Esophagus squamous epithelium (tissue), 5 donors: ENCODE measurements around the gene NHERF2. TPM values are rescaled to one million over a fixed set of nuclear protein-coding genes. Genes with fewer than 3 reads are reported as not detected.

Experiments
- DNase-seq: peaks from one replicate; lab custom pipeline; 2025; lab: John Stamatoyannopoulos, UW
- H3K27ac ChIP-seq, 4 donors: fragments of 200-600 bp; sonication (generic); one replicate each; pipeline ENCODE4 v1.5.1; 2016 to 2019; ENCODE audit warnings: mild to moderate bottlenecking in 1 of 4
- H3K27me3 ChIP-seq, 4 donors: fragments of 200-600 bp; sonication (generic); 1 replicate in 3 of 4; 2 replicates in 1 of 4; pipeline versions ENCODE4 v1.5.1 to v1.6.0; 2017 to 2021; ENCODE audit warnings: antibody characterized with exemption in 1 of 4
- H3K36me3 ChIP-seq, 3 donors: fragments of 200-600 bp; sonication (generic); one replicate each; pipeline ENCODE4 v1.5.1; 2016 to 2019
- H3K4me1 ChIP-seq, 3 donors: fragments of 200-600 bp; sonication (generic); one replicate each; pipeline ENCODE4 v1.5.1; 2017 to 2019
- H3K4me3 ChIP-seq, 4 donors: fragments of 200-600 bp; sonication (generic); 1 replicate in 3 of 4; 2 replicates in 1 of 4; pipeline ENCODE4 v1.5.1; 2016 to 2019; ENCODE audit warnings: mild to moderate bottlenecking in 2 of 4, moderate library complexity in 1 of 4
- H3K9me3 ChIP-seq, 3 donors: fragments of 200-600 bp; sonication (generic); one replicate each; pipeline ENCODE4 v1.5.1; 2016 to 2019
- POLR2A ChIP-seq, 4 donors: fragments of 450-650 bp; IDR thresholded peaks; one replicate each; pipeline ENCODE4 v1.6.1; 2017; ENCODE audit warnings: antibody characterized with exemption in 4 of 4, mild to moderate bottlenecking in 4 of 4, moderate library complexity in 3 of 4
- WGBS, 2 donors: methylation state at CpG; one replicate each; pipeline ENCODE4 v1.1.5; 2018; 5-methylcytosine and 5-hydroxymethylcytosine counted together
- intact Hi-C: fragments of 100-400 bp; cut with DNase I; formaldehyde crosslinking; loops from one replicate; pipeline ENCODE4 v1.15.0; 2022
- total RNA-seq, 4 donors: library from RNA; depleted of rRNA; stranded (reverse); fragments of >200 nt; gene quantifications; one replicate each; pipeline ENCODE4 v1.1.0, GENCODE V29; 2016
- TF ChIP-seq, protein P1 (sequence below), 6 experiments: fragments of 450-650 bp in 4 of 6; fragments of 200-600 bp in 2 of 6; sonication (generic) in 2 of 6; IDR thresholded peaks; one replicate each; pipeline ENCODE4 v1.5.1; 2016 to 2019; ENCODE audit warnings: antibody characterized with exemption in 6 of 6, mild to moderate bottlenecking in 4 of 6, moderate library complexity in 4 of 6
- donor health status: DM: yes; HTN: yes; CAD: no.

The NHERF2 gene
- total RNA-seq, 4 donors from 2014 or later: 11.6 to 31.7 (median 16.5) TPM

DNA sequence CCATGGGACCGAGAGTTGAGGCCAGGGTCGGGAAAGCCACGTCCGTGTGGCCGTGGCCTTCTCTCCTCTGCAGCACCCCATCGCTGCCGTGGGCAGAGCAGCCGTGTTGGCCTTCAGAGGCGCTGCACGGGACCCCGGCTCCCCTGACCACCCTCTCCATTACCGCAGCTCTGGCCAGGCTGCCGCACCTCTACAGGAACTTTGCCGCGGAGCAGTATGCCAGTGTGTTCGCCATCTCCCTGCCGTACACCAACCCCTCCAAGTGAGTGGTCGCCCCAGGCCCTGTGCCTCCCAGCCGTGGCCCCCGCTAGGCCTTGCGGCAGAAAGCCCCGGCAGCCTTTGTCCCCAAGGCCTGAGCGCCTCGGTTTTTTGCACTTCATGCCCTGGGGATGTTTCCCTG lies 48.9 kb downstream of the NHERF2 start:
- intact Hi-C loops: no loop called here
- Histone ChIP-seq H3K4me1 (no peaks in the 10 kb centered on the region), H3K27me3 (no peaks in the 10 kb centered on the region), H3K36me3 (peaks cover 33 to 100% (median 45%) of the 10 kb centered on the region in 3 donors), H3K4me3 (no peak overlapping the region), H3K9me3 (no peaks in the 10 kb centered on the region), H3K27ac (no peak overlapping the region)
- 91 to 97% methylated on average over 12 to 20 of the region's 24 CpGs for WGBS, 2 donors
- TF ChIP-seq POLR2A (IDR thresholded peaks at IDR 0.05): no peak
- TF ChIP-seq, protein P1, sequence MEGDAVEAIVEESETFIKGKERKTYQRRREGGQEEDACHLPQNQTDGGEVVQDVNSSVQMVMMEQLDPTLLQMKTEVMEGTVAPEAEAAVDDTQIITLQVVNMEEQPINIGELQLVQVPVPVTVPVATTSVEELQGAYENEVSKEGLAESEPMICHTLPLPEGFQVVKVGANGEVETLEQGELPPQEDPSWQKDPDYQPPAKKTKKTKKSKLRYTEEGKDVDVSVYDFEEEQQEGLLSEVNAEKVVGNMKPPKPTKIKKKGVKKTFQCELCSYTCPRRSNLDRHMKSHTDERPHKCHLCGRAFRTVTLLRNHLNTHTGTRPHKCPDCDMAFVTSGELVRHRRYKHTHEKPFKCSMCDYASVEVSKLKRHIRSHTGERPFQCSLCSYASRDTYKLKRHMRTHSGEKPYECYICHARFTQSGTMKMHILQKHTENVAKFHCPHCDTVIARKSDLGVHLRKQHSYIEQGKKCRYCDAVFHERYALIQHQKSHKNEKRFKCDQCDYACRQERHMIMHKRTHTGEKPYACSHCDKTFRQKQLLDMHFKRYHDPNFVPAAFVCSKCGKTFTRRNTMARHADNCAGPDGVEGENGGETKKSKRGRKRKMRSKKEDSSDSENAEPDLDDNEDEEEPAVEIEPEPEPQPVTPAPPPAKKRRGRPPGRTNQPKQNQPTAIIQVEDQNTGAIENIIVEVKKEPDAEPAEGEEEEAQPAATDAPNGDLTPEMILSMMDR (IDR thresholded peaks at IDR 0.05): no peak
- no peak for DNase-seq

DNA sequence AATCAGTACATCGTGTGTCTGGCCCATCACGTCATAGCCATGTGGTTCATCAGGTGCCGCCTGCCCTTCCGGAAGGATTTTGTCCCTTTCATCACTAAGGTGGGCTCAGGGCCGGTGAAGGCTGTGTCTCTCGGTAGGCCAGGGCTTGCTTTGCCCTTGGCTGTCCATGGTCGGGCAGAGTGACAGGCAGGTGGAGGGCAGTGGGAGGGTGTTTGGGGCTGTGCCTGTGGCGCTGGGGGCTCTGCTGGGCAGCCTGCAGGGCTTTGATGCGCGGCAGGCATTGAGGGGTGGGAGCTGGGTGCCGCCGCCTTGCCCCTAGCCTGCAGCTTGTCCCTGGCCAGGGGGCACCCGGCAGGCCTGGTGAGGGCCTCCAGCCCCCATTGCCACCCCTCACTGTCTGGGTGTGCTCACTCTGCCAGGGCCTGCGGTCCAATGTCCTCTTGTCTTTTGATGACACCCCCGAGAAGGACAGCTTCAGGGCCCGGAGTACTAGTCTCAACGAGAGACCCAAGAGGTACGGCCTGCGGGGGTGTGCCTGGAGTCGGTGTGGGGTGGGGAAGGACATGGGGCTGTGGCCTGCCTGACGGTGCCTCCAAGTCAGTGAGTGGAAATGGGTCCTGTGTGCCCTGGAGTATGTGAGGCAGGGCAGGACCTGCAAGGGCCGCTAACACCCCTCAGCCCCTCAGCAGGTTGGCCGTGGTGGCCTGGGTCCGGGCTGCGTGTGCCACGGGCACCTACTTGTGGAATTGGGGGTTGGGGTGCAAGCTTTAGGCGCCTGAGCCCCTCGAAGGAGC lies 49.6 kb downstream of the NHERF2 start:
- Histone ChIP-seq H3K4me1 (peaks cover 0 to 2% (median 0%) of the 10 kb centered on the region in 3 donors), H3K9me3 (no peaks in the 10 kb centered on the region), H3K27ac (no peak overlapping the region), H3K36me3 (peaks cover 37 to 100% (median 45%) of the 10 kb centered on the region in 3 donors), H3K4me3 (no peak overlapping the region), H3K27me3 (no peaks in the 10 kb centered on the region)
- intact Hi-C loops: no loop called here
- no peak for DNase-seq
- 86 to 100% methylated on average over 1 to 12 of the region's 28 CpGs for WGBS, 2 donors
- TF ChIP-seq, protein P1 (IDR thresholded peaks at IDR 0.05): no peak
- no peak for TF ChIP-seq POLR2A (IDR thresholded peaks at IDR 0.05)

DNA sequence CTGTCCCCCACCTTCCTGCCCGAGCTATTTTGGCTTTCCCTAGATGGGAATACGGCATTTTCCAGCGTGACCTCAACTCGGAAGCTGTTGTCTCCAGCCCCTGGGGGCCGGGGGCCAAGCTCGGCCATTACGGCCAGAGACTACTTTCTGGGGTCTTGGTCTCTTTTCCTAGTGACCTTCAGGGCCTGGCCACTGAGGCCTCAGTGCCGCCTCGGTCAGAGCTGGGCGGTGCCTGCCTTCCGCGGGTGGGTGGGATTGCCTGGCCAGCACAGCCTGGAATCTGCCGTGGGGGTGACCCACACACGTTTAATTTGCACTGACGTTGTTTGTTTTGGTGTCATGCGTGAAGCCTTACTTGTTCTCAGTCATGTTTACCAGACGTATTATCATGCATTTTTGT lies 50.3 kb downstream of the NHERF2 start:
- TF ChIP-seq POLR2A (IDR thresholded peaks at IDR 0.05): no peak
- TF ChIP-seq, protein P1 (IDR thresholded peaks at IDR 0.05): no peak
- H3K27ac ChIP-seq: no peak overlapping the region
- peaks cover 37 to 100% (median 45%) of the 10 kb centered on the region in 3 donors for H3K36me3 ChIP-seq
- H3K27me3 ChIP-seq: no peaks in the 10 kb centered on the region
- H3K9me3 ChIP-seq: no peaks in the 10 kb centered on the region
- intact Hi-C loops: no loop called here
- WGBS, 2 donors: 90 to 92% methylated on average over 12 to 17 of the region's 17 CpGs
- H3K4me3 ChIP-seq: no peak overlapping the region
- no peak for DNase-seq
- peaks cover 4 to 10% (median 6%) of the 10 kb centered on the region in 3 donors for H3K4me1 ChIP-seq

DNA sequence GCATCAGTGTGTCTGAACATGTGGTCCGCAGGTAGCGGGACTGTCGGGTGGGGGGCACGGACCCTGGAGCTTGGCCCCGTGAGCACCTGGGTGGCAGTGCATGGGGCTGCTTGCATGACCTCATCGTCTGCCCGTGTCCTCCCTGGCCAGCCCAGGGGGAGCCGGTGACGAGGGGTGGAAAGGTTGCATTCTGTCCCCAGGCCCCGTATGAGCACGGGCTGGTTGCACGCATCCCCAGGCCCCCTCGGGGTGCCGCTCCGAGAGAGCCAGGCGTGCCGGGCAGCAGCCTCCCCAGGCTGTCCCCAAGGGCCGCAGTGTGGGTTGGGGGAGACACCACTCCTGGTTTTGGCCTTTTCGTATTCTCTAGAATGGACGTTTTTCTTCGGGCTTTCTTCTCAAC lies 51.0 kb downstream of the NHERF2 start:
- TF ChIP-seq, protein P1 (IDR thresholded peaks at IDR 0.05): no peak
- TF ChIP-seq POLR2A (IDR thresholded peaks at IDR 0.05): no peak
- Histone ChIP-seq H3K9me3 (no peaks in the 10 kb centered on the region), H3K36me3 (peaks cover 39 to 100% (median 42%) of the 10 kb centered on the region in 3 donors), H3K4me3 (no peak overlapping the region), H3K4me1 (peaks cover 11 to 16% (median 12%) of the 10 kb centered on the region in 3 donors), H3K27ac (no peak overlapping the region), H3K27me3 (no peaks in the 10 kb centered on the region)
- WGBS, 2 donors: 90 to 94% methylated on average over 3 to 17 of the region's 21 CpGs
- no peak for DNase-seq
- intact Hi-C loops: no loop called here

DNA sequence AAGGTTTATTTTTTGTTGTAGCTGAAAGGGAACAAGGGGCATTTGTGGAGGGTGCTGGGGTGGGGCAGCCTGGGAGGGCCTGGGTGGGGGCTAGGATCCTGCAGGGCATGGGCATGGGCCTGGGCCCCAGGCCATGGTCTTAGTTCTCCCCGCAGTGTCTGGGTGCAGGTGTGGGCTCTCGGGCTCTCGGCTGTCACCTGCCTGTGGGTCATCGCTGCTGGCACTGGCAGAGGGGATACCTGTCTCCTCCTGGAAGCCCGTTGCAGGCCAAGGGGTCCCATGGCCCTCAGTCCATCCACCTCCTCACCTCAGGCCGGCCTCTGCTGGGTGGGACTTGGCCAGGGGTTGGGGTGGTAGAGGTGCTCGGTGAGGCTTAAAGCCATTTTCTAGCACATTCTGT lies 51.4 kb downstream of the NHERF2 start:
- Histone ChIP-seq H3K9me3 (no peaks in the 10 kb centered on the region), H3K4me3 (no peak overlapping the region), H3K36me3 (peaks cover 39 to 100% (median 40%) of the 10 kb centered on the region in 3 donors), H3K4me1 (peaks cover 13 to 20% (median 16%) of the 10 kb centered on the region in 3 donors), H3K27me3 (no peaks in the 10 kb centered on the region), H3K27ac (no peak overlapping the region)
- TF ChIP-seq, protein P1 (IDR thresholded peaks at IDR 0.05): no peak
- no peak for TF ChIP-seq POLR2A (IDR thresholded peaks at IDR 0.05)
- intact Hi-C loops: no loop called here
- DNase-seq: no peak
- WGBS, 2 donors: 80 to 90% methylated on average over 1 to 2 of the region's 7 CpGs
